ENCODE results near the gene MROH8. TPM values are rescaled to one million over a fixed set of nuclear protein-coding genes. Genes with fewer than 3 reads are reported as not detected.
"Not testable (repeated sequence)": the region's sequence is repeated elsewhere in the genome, so short reads cannot be mapped to it uniquely, and the experiment has no call there.

The MROH8 gene
- total RNA-seq, 4 donors from 2014 or later, result 0.59 to 6.8 (median 2.3) TPM

- WGBS, 2 donors, result 94 to 95% methylated on average over 17 of the region's 17 CpGs
- no peak overlapping the region for H3K4me3 ChIP-seq (ENCODE audit: low read depth, poor library complexity, severe bottlenecking)
- peak in 1 of 2 donors; percentile 42 for DNase-seq (ENCODE audit: low spot score in 2 of 2)
- intact Hi-C loops (cut with DNase I; ENCODE audit: low total_unique reads), result no loop called here
- TF ChIP-seq, protein P1, sequence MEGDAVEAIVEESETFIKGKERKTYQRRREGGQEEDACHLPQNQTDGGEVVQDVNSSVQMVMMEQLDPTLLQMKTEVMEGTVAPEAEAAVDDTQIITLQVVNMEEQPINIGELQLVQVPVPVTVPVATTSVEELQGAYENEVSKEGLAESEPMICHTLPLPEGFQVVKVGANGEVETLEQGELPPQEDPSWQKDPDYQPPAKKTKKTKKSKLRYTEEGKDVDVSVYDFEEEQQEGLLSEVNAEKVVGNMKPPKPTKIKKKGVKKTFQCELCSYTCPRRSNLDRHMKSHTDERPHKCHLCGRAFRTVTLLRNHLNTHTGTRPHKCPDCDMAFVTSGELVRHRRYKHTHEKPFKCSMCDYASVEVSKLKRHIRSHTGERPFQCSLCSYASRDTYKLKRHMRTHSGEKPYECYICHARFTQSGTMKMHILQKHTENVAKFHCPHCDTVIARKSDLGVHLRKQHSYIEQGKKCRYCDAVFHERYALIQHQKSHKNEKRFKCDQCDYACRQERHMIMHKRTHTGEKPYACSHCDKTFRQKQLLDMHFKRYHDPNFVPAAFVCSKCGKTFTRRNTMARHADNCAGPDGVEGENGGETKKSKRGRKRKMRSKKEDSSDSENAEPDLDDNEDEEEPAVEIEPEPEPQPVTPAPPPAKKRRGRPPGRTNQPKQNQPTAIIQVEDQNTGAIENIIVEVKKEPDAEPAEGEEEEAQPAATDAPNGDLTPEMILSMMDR (IDR thresholded peaks at IDR 0.05), result no peak
- no peak for TF ChIP-seq POLR2A (IDR thresholded peaks at IDR 0.05)
Measured at GRCh38 chr20:37072293-37073196, 106.8 kb downstream of the MROH8 start.

GRCh38 chr20:37071481-37071911 is 107.9 kb downstream of the MROH8 start:
- TF ChIP-seq POLR2A (IDR thresholded peaks at IDR 0.05), result no peak
- TF ChIP-seq, protein P1 (IDR thresholded peaks at IDR 0.05), result no peak
- DNase-seq (ENCODE audit: low spot score in 2 of 2), result peak; percentile 18 to 66
- WGBS, 2 donors, result 39 to 59% methylated on average over 4 of the region's 4 CpGs
- no peak overlapping the region for H3K4me3 ChIP-seq (ENCODE audit: low read depth, poor library complexity, severe bottlenecking)
- intact Hi-C loops (cut with DNase I; ENCODE audit: low total_unique reads), result no loop called here

- WGBS, 2 donors, result 91 to 96% methylated on average over 6 of the region's 25 CpGs
- intact Hi-C loops (cut with DNase I; ENCODE audit: low total_unique reads); DNase-seq (ENCODE audit: low spot score in 2 of 2); H3K4me3 ChIP-seq (ENCODE audit: low read depth, poor library complexity, severe bottlenecking): not testable (repeated sequence)
Measured at GRCh38 chr20:37069563-37069962, 109.8 kb downstream of the MROH8 start.

DNA sequence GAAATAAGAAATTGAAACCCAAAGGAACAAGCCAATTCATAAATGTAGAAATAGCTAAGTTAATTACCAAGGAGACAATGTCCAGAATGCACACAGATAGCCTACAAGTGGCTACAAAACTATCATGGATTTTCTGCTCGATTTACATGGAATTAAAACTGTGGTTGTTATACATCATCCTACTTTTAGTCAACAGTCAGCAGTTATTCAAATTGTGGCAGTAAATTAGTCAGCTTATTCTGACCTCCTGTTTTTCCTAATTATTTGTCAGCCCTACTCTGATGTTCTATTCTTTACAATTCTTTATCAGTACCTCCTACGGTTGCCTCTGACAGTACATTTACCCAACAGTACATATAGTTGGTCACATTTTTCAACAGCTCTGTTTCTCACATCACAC is 113.2 kb downstream of the MROH8 start:
- H3K4me3 ChIP-seq (ENCODE audit: low read depth, poor library complexity, severe bottlenecking), result no peak overlapping the region
- intact Hi-C loops (cut with DNase I; ENCODE audit: low total_unique reads), result no loop called here
- DNase-seq (ENCODE audit: low spot score in 2 of 2), result no peak
- 91 to 93% methylated on average over 2 of the region's 2 CpGs for WGBS, 2 donors
- no peak for TF ChIP-seq POLR2A (IDR thresholded peaks at IDR 0.05)
- TF ChIP-seq, protein P1 (IDR thresholded peaks at IDR 0.05), result no peak

- TF ChIP-seq POLR2A (IDR thresholded peaks at IDR 0.05), result no peak
- TF ChIP-seq, protein P1 (IDR thresholded peaks at IDR 0.05), result no peak
- DNase-seq (ENCODE audit: low spot score in 2 of 2), result peak in 1 of 2 donors; percentile 32
- H3K4me3 ChIP-seq (ENCODE audit: low read depth, poor library complexity, severe bottlenecking), result no peak overlapping the region
- WGBS, 2 donors, result 94 to 95% methylated on average over 3 of the region's 3 CpGs
- intact Hi-C loops (cut with DNase I; ENCODE audit: low total_unique reads), result no loop called here
Measured at GRCh38 chr20:37055276-37055675, 124.1 kb downstream of the MROH8 start.

DNA sequence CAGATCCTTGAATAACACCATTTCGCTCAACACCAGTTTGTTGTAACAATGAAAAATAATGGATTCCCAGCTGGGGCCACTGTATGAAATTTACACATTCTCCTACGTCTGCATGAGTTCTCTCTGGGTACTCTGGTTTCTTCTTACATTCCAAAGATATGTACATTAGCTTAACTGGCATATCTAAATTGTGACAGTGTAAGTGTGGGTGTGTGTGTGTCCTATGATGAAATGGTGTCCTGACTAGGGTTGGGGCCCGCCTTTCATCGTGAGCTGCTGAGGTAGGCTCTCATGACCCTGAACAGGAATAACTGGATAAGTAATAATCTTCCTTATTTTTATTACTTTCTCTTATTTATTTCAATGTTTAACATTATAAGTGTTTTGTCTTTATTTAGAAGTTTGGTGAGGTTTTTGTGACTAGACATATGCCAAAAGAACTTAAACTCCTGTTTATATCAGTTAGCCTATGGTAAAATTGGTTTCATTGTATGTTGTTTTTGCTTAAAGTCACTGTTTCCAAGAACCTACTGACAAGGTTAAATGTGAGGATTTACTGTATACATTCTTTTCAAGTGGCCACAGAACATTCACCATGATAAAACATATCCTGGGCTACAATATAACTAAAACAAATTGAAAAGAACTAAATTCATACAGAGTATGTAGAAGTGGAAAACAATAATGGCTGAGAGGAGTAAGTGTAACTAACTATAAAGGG is 126.0 kb downstream of the MROH8 start:
- 92% methylated on average over 4 of the region's 4 CpGs for WGBS, 2 donors
- DNase-seq (ENCODE audit: low spot score in 2 of 2), result no peak
- intact Hi-C loops (cut with DNase I; ENCODE audit: low total_unique reads), result no loop called here
- H3K4me3 ChIP-seq (ENCODE audit: low read depth, poor library complexity, severe bottlenecking), result no peak overlapping the region
- TF ChIP-seq, protein P1 (IDR thresholded peaks at IDR 0.05), result no peak
- no peak for TF ChIP-seq POLR2A (IDR thresholded peaks at IDR 0.05)
